Panc1 (cell line): ENCODE results near the gene SYDE2. TPM values are rescaled to one million over a fixed set of nuclear protein-coding genes. Genes with fewer than 3 reads are reported as not detected.
"Not testable (repeated sequence)": the region's sequence is repeated elsewhere in the genome, so short reads cannot be mapped to it uniquely, and the experiment has no call there.

Source experiments
- ATAC-seq: fragments of 200-7000 bp; cut with Tn5 transposase; 2 replicates; pipeline ENCODE4 v1.9.1; 2020; ENCODE audit warnings: mild to moderate bottlenecking, moderate library complexity
- BruUV-seq: library from RNA; stranded (reverse); fragments of 400-500 nt; replicated peaks from 2 replicates; lab custom pipeline; 2021; lab: Mats Ljungman, UMichigan
- CTCF ChIA-PET: fragments of 300-600 bp; sonication (Branson Sonifier 250); formaldehyde crosslinking; loops from one replicate; lab custom pipeline; 2022; ENCODE audit warnings: antibody characterized with exemption; lab: Charles Lee
- POLR2A ChIA-PET: fragments of 300-600 bp; sonication (Branson Sonifier 250); formaldehyde crosslinking; loops from one replicate; lab custom pipeline; 2022; ENCODE audit warnings: antibody characterized with exemption; lab: Charles Lee
- DNase-seq: peaks from one replicate; pipeline ENCODE4 v3.0.0-alpha.2; 2010; ENCODE audit warnings: low read depth, low spot score
- H3K27ac ChIP-seq: 2 replicates; pipeline ENCODE4 v1.5.1; 2011; ENCODE audit warnings: mild to moderate bottlenecking, low read length, inconsistent platforms
- H3K27me3 ChIP-seq: fragments of 200-500 bp; sonication (Bioruptor generic); 2 replicates; pipeline ENCODE4 v1.6.0; 2014; ENCODE audit warnings: low read length, inconsistent platforms; ENCODE audit not compliant: control insufficient read depth, insufficient read depth
- H3K36me3 ChIP-seq: fragments of 200-500 bp; sonication (Bioruptor generic); 2 replicates; pipeline ENCODE4 v1.5.1; 2014; ENCODE audit warnings: inconsistent platforms, mild to moderate bottlenecking, low read length, moderate library complexity; ENCODE audit not compliant: control insufficient read depth, insufficient read depth
- H3K4me1 ChIP-seq: 2 replicates; pipeline ENCODE4 v1.5.1; 2011; ENCODE audit warnings: inconsistent platforms, mild to moderate bottlenecking, low read length, moderate library complexity; ENCODE audit not compliant: control insufficient read depth, insufficient read depth
- H3K4me3 ChIP-seq, 2 experiments: 2 replicates each; pipeline ENCODE4 v1.5.1; 2011 to 2012; ENCODE audit warnings: low read depth in 2 of 2, low read length in 2 of 2, mild to moderate bottlenecking in 2 of 2, inconsistent platforms in 1 of 2, moderate library complexity in 1 of 2
- H3K9me3 ChIP-seq: fragments of 200-500 bp; sonication (Bioruptor generic); 2 replicates; pipeline ENCODE4 v1.5.1; 2014; ENCODE audit warnings: low read depth, mild to moderate bottlenecking, inconsistent platforms, low read length, moderate library complexity; ENCODE audit not compliant: control insufficient read depth, insufficient read depth
- CTCF ChIP-seq: fragments of 450-650 bp; IDR thresholded peaks from 2 replicates; pipeline ENCODE4 v1.5.1; 2017; ENCODE audit warnings: mild to moderate bottlenecking
- POLR2AphosphoS5 ChIP-seq: IDR thresholded peaks from 2 replicates; pipeline ENCODE4 v1.6.1; 2012; ENCODE audit warnings: mild to moderate bottlenecking, low read depth, low read length, moderate library complexity
- REST ChIP-seq, 2 experiments: IDR thresholded peaks; 2 replicates each; pipeline ENCODE4 v1.6.1; 2011 to 2012; ENCODE audit warnings: low read depth in 2 of 2, control low read depth in 1 of 2, low read length in 1 of 2, mild to moderate bottlenecking in 1 of 2, moderate library complexity in 1 of 2; ENCODE audit not compliant: insufficient read depth in 1 of 2
- SIN3A ChIP-seq: IDR thresholded peaks from 2 replicates; pipeline ENCODE4 v1.6.1; 2012; ENCODE audit warnings: low read depth, mild to moderate bottlenecking, low read length, moderate library complexity, borderline replicate concordance; ENCODE audit not compliant: insufficient read depth
- TCF7L2 ChIP-seq: IDR thresholded peaks from 2 replicates; pipeline ENCODE4 v1.6.1; 2011; ENCODE audit warnings: mild to moderate bottlenecking, low read depth, low read length, inconsistent platforms
- in situ Hi-C: cut with HindIII; loops from 2 replicates; pipeline ENCODE4 v1.10.0; 2016; ENCODE audit warnings: low sequenced_read_pairs, low pct_unique_long_range_greater_than_20kb
- intact Hi-C: fragments of 100-400 bp; cut with micrococcal nuclease; formaldehyde crosslinking; loops from one replicate; pipeline ENCODE4 v1.10.0; 2022; ENCODE audit not compliant: unreplicated experiment
- total RNA-seq: library from RNA; stranded (reverse); gene quantifications from one replicate; pipeline ENCODE4 v1.2.1, GENCODE V29; 2021; ENCODE audit not compliant: unreplicated experiment

Gene SYDE2
- total RNA-seq, 1 experiment from 2014 or later = 18.2 TPM

GRCh38 chr1:85142753-85143152 is 58.1 kb downstream of the SYDE2 start:
- no peak for DNase-seq
- TF ChIP-seq SIN3A = no peak
- no peak for TF ChIP-seq REST (IDR thresholded peaks at IDR 0.05; ENCODE audit: insufficient read depth in 1 of 2, low read depth in 2 of 2, low read length in 1 of 2)
- TF ChIP-seq CTCF = no peak
- TF ChIP-seq TCF7L2 = no peak
- no peaks in the 10 kb centered on the region for H3K27me3 ChIP-seq
- intact Hi-C loops (no loop called here), in situ Hi-C loops (no loop called here)
- ATAC-seq = no peak
- no peaks in the 10 kb centered on the region for H3K36me3 ChIP-seq
- H3K9me3 ChIP-seq = no peaks in the 10 kb centered on the region
- no peak overlapping the region for H3K4me3 ChIP-seq
- BruUV-seq = no TSS peak
- ChIA-PET POLR2A (no interaction called here), CTCF (no interaction called here)
- peaks cover 1% of the 10 kb centered on the region; the same call in 1 of the 2 replicates for H3K4me1 ChIP-seq
- no peak overlapping the region for H3K27ac ChIP-seq

- CTCF ChIA-PET, intact Hi-C loops, H3K27me3 ChIP-seq, POLR2A ChIA-PET, H3K36me3 ChIP-seq, H3K4me1 ChIP-seq, in situ Hi-C loops, DNase-seq, H3K4me3 ChIP-seq, H3K27ac ChIP-seq, ATAC-seq, H3K9me3 ChIP-seq, BruUV-seq: not testable (repeated sequence)
Measured at GRCh38 chr1:85138439-85138838, 62.4 kb downstream of the SYDE2 start.

GRCh38 chr1:85137660-85138059 is 63.2 kb downstream of the SYDE2 start:
- CTCF ChIA-PET = no interaction called here
- H3K9me3 ChIP-seq = no peaks in the 10 kb centered on the region
- H3K4me3 ChIP-seq = no peak overlapping the region
- H3K4me1 ChIP-seq = peaks cover 5% of the 10 kb centered on the region; the same call in 1 of the 2 replicates
- POLR2A ChIA-PET = no interaction called here
- TF ChIP-seq POLR2AphosphoS5 = no peak
- no peak for DNase-seq
- no peak overlapping the region for H3K27ac ChIP-seq
- in situ Hi-C loops = no loop called here
- intact Hi-C loops = no loop called here
- no peaks in the 10 kb centered on the region for H3K36me3 ChIP-seq
- no TSS peak for BruUV-seq
- ATAC-seq = peak; percentile 29; the same call in 1 of the 2 replicates
- no peaks in the 10 kb centered on the region for H3K27me3 ChIP-seq
